BLaER1 (cell line): ENCODE results near the gene RRM1.
"Not testable (repeated sequence)": the region's sequence is repeated elsewhere in the genome, so short reads cannot be mapped to it uniquely, and the experiment has no call there.

Source experiments
- H3K27ac ChIP-seq: shearing (Covaris generic); formaldehyde crosslinking; 2 replicates; pipeline ENCODE4 v1.8.1; 2022
- H3K27me3 ChIP-seq: shearing (Covaris generic); formaldehyde crosslinking; 2 replicates; pipeline ENCODE4 v1.8.1; 2022
- H3K36me3 ChIP-seq: shearing (Covaris generic); formaldehyde crosslinking; 2 replicates; pipeline ENCODE4 v1.8.1; 2022
- H3K4me1 ChIP-seq: shearing (Covaris generic); formaldehyde crosslinking; 2 replicates; pipeline ENCODE4 v1.8.1; 2022
- H3K4me2 ChIP-seq: shearing (Covaris generic); formaldehyde crosslinking; 2 replicates; pipeline ENCODE4 v1.8.1; 2022
- H3K4me3 ChIP-seq: shearing (Covaris generic); formaldehyde crosslinking; 2 replicates; pipeline ENCODE4 v1.8.1; 2022
- H3K9ac ChIP-seq: shearing (Covaris generic); formaldehyde crosslinking; 2 replicates; pipeline ENCODE4 v1.8.1; 2022
- H3K9me3 ChIP-seq: shearing (Covaris generic); formaldehyde crosslinking; 2 replicates; pipeline ENCODE4 v1.8.1; 2022
- H4K20me1 ChIP-seq: shearing (Covaris generic); formaldehyde crosslinking; 2 replicates; pipeline ENCODE4 v1.8.1; 2022
- Cebpa-rat ChIP-seq: shearing (Covaris generic); IDR thresholded peaks from 2 replicates; pipeline ENCODE4 v1.8.1; 2022

The RRM1 gene

DNA sequence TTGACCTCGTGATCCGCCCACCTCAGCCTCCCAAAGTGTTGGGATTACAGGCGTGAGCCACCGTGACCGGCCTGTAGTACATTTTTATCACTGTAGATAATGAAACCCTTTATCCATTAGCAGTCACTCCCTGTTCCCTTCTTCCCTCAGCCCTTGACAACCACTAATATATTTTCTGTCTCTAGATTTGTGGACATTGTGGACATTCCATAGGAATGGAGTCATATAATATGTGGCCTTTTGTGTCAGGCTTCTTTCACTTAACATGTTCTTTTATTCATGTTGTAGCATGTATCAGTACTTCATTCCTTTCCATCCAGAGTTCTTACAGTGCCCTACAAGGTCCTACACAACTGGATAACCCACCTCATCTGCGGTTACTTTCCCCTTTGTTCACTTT lies 30.5 kb downstream of the RRM1 start:
- no peak overlapping the region for H3K4me2 ChIP-seq
- no peak for TF ChIP-seq Cebpa-rat
- no peak overlapping the region for H3K27ac ChIP-seq
- no peak overlapping the region for H3K4me3 ChIP-seq
- H4K20me1 ChIP-seq = no peaks in the 10 kb centered on the region
- H3K36me3 ChIP-seq = peaks cover 92% of the 10 kb centered on the region
- H3K4me1 ChIP-seq = no peaks in the 10 kb centered on the region
- H3K27me3 ChIP-seq = no peaks in the 10 kb centered on the region
- no peaks in the 10 kb centered on the region for H3K9me3 ChIP-seq
- H3K9ac ChIP-seq = no peak overlapping the region

DNA sequence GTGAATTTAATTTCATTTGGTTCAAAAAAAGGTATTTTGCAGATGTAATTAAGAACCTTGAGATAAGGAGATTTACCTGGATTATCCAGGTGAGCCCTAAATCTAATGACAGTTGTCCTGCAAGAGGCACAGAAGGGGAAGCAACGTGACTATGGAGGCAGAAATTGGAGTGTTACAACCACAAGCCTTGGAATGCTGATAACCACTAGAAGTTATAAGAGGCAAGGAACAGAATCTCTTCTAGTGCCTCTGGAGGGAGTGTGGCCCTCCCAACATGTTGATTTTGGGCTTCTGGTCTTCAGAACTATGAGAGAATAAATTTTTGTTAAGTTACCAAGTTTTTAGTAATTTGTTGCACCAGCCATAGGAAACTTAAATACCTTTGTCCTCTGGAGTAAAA lies 32.8 kb downstream of the RRM1 start:
- H3K36me3 ChIP-seq = peaks cover 92% of the 10 kb centered on the region
- H3K27me3 ChIP-seq = no peaks in the 10 kb centered on the region

DNA sequence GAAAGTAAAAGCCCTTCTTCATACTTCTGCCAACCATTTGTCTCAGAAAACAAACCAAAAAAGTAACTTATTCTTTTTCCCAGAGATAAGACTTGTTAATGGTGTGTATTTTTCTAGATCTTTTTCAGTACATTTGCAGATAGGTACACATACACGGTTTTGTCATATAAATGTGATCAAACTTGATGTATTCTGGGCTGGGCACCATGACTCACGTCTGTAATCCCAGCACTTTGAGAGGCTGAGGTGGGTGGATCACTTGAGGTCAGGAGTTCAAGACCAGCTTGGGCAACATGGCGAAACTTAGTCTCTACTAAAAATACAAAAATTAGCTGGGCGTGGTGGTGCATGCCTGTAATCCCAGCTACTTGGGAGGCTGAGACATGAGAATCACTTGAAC lies 35.6 kb downstream of the RRM1 start:
- H3K36me3 ChIP-seq = peaks cover 92% of the 10 kb centered on the region

More for the DNA sequence above, 32.8 kb downstream of the RRM1 start:
- Histone ChIP-seq H3K9me3 (no peaks in the 10 kb centered on the region), H3K9ac (no peak overlapping the region), H3K4me3 (no peak overlapping the region), H4K20me1 (no peaks in the 10 kb centered on the region), H3K4me2 (no peak overlapping the region), H3K4me1 (no peaks in the 10 kb centered on the region), H3K27ac (no peak overlapping the region)
- TF ChIP-seq Cebpa-rat = no peak

DNA sequence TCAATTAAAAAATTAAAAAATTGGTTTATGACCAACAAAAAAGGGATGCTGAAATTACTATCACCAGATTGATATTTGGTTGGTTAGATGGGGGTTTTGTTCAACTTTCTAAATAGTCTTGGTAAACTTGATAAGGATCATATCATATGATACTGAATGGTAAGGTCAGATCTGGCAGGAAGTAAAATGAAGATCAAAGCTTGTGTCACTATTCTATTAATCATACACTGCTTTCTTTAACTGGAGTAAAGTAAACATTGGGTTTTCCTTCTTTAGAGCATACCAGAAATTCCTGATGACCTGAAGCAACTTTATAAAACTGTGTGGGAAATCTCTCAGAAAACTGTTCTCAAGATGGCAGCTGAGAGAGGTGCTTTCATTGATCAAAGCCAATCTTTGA lies 40.2 kb downstream of the RRM1 start:
- H3K9me3 ChIP-seq = peaks cover 26% of the 10 kb centered on the region
- no peaks in the 10 kb centered on the region for H3K27me3 ChIP-seq
- no peaks in the 10 kb centered on the region for H3K4me1 ChIP-seq
- H3K9ac ChIP-seq = no peak overlapping the region
- no peak overlapping the region for H3K4me2 ChIP-seq
- H3K27ac ChIP-seq = no peak overlapping the region
- H4K20me1 ChIP-seq = no peaks in the 10 kb centered on the region
- no peak overlapping the region for H3K4me3 ChIP-seq
- H3K36me3 ChIP-seq = peaks cover 91% of the 10 kb centered on the region
- TF ChIP-seq Cebpa-rat = no peak

More for the DNA sequence above, 35.6 kb downstream of the RRM1 start:
- not testable (repeated sequence) for H3K4me3 ChIP-seq, H3K4me2 ChIP-seq, H3K9me3 ChIP-seq, H3K9ac ChIP-seq, H4K20me1 ChIP-seq, H3K4me1 ChIP-seq, H3K27me3 ChIP-seq, H3K27ac ChIP-seq

DNA sequence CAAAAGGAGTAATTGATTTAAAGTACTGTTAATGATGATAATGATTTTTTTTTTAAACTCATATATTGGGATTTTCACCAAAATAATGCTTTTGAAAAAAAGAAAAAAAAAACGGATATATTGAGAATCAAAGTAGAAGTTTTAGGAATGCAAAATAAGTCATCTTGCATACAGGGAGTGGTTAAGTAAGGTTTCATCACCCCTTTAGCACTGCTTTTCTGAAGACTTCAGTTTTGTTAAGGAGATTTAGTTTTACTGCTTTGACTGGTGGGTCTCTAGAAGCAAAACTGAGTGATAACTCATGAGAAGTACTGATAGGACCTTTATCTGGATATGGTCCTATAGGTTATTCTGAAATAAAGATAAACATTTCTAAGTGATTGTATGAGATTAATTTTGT lies 43.9 kb downstream of the RRM1 start:
- Histone ChIP-seq H3K27ac (no peak overlapping the region), H3K9me3 (peaks cover 45% of the 10 kb centered on the region), H4K20me1 (no peaks in the 10 kb centered on the region), H3K4me1 (no peaks in the 10 kb centered on the region), H3K27me3 (no peaks in the 10 kb centered on the region), H3K4me2 (no peak overlapping the region), H3K9ac (no peak overlapping the region), H3K4me3 (no peak overlapping the region), H3K36me3 (peaks cover 94% of the 10 kb centered on the region)
- no peak for TF ChIP-seq Cebpa-rat

DNA sequence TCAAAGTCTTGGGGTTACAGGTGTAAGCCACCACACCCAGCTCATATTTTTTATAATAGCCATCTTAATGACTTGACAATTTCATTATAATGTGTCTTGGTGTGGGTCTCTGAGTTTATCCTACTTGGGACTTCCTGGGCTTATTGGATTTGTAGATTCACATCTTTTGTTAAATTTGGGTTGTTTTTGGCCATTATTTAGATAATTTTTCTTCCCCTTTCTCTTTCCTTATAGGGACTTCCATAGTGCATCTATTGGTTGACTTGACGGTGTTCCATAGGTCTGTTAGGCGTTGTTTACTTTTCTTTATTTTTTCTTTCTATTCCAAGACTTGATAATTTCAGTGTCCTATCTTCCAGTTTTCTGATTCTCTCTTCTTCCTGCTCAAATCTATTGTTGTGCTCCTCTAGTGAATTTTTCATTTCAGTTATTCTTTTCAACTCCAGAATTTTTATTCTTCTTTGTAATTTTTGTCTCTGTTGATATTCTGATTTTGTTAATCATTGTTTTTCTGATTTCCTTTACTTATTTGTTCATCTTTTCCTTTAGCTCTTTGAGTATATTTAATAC lies 45.6 kb downstream of the RRM1 start:
- H3K4me3 ChIP-seq = no peak overlapping the region
- H3K4me2 ChIP-seq = no peak overlapping the region
- no peak for TF ChIP-seq Cebpa-rat
- no peak overlapping the region for H3K27ac ChIP-seq
- no peak overlapping the region for H3K9ac ChIP-seq
- no peaks in the 10 kb centered on the region for H4K20me1 ChIP-seq
- peaks cover 45% of the 10 kb centered on the region for H3K9me3 ChIP-seq
- H3K4me1 ChIP-seq = no peaks in the 10 kb centered on the region
- H3K36me3 ChIP-seq = peaks cover 91% of the 10 kb centered on the region
- no peaks in the 10 kb centered on the region for H3K27me3 ChIP-seq

DNA sequence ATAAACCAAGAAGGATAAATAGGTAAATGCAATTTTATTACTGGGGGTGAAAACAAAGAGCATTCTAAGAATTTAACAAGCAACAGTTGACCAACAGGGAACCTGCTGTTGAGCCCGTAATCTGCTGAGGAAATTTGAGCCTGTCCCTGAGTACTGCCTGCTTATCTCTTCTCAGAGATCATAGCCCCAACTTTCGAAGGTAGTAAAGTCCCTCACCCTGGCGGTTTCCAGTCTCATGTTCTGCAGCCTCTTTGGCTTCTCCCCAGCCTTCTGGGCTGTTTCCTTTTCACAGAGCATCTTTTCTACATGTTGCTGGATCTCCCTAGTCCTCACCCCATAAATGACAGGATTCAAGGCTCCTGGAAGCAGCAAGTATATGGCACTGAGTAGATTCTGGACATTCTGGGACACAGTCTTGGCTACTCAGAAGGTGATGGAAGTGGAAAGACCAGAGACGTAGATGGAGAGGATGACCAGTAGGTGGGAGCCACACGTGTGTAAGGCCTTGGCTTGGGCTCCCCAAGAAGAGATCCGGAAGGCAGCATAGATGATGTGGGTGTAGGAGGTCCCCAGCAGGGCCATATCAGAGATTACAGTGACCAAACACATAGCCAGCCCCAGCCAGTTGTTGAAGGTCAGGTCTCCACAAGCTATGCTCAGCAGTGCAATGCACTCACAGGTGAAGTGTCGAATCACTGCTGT lies 51.6 kb downstream of the RRM1 start:
- Histone ChIP-seq H3K36me3 (peaks cover 41% of the 10 kb centered on the region), H3K4me1 (no peaks in the 10 kb centered on the region), H3K27ac (no peak overlapping the region), H3K4me2 (no peak overlapping the region), H3K9ac (no peak overlapping the region), H3K27me3 (no peaks in the 10 kb centered on the region), H3K9me3 (peaks cover 4% of the 10 kb centered on the region), H3K4me3 (no peak overlapping the region), H4K20me1 (no peaks in the 10 kb centered on the region)
- TF ChIP-seq Cebpa-rat = no peak

DNA sequence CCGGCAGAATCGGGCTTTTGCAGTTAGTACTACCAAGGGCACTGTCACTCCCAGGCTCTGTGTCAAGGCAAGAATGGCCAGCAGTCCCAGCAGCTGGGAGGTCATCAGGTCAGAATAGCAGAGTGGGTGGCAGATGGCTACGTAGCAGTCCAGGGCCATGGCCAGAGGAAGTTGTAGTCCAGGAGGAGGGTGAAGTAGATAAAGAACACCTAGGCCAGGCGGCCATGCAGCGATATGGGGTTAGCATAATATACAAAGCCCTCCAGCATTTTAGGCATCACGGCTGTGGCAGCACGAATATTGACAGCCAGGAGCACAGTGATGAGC lies 52.1 kb downstream of the RRM1 start:
- Histone ChIP-seq H3K9ac (no peak overlapping the region), H3K27me3 (no peaks in the 10 kb centered on the region), H3K36me3 (peaks cover 36% of the 10 kb centered on the region), H4K20me1 (no peaks in the 10 kb centered on the region), H3K4me2 (no peak overlapping the region), H3K27ac (no peak overlapping the region), H3K4me1 (0 out of 2 replicates have a peak, but pooled peaks cover 3% of the 10 kb centered on the region), H3K4me3 (no peak overlapping the region), H3K9me3 (no peaks in the 10 kb centered on the region)
- TF ChIP-seq Cebpa-rat = no peak

DNA sequence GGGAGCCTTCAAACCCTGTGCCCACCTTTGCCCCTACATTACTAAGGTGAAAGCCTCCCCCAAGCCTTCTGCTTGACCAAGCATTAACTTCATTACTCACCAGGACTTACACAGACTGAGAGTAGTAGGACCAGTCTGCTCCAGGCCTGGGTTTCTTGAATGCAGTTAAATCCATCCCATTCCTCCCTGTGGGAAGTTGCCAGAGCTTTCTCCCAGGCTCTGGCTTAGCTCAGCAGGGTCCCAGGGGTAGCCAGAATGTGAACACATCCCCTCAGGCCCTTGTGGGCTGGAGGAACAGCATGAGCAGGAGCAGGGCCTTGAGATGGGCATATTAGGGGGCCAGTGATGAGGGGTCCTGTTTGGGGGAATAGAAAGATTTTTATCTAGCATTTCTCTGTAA lies 59.9 kb downstream of the RRM1 start:
- no peaks in the 10 kb centered on the region for H3K36me3 ChIP-seq
- no peak overlapping the region for H3K9ac ChIP-seq
- H3K4me2 ChIP-seq = no peak overlapping the region
- no peaks in the 10 kb centered on the region for H4K20me1 ChIP-seq
- H3K27ac ChIP-seq = no peak overlapping the region
- no peak overlapping the region for H3K4me3 ChIP-seq
- H3K9me3 ChIP-seq = no peaks in the 10 kb centered on the region
- H3K27me3 ChIP-seq = no peaks in the 10 kb centered on the region
- no peak for TF ChIP-seq Cebpa-rat
- H3K4me1 ChIP-seq = 0 out of 2 replicates have a peak, but pooled peaks cover 6% of the 10 kb centered on the region

DNA sequence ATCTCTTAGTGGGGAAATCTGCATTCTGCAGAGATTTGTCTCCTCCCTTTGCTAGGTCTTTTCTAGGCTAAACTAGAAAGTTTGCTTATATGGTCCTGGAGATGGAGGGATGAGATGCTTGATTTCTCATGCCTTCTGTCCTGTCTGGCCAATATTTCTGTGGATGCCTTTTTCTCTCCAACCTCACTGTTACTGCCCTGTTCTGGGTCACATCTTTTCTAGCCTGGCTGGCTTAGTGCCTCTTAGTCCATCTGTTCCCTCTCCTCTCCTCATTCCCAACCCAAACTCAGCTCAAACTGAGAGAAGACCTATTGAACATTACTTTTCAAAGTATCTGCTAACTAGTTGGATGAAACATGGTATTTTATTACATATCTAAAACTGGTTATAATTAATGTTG lies 62.0 kb downstream of the RRM1 start:
- H3K27me3 ChIP-seq = no peaks in the 10 kb centered on the region
- TF ChIP-seq Cebpa-rat = no peak
- no peaks in the 10 kb centered on the region for H3K36me3 ChIP-seq
- H3K9me3 ChIP-seq = no peaks in the 10 kb centered on the region
- H3K27ac ChIP-seq = no peak overlapping the region
- H3K4me3 ChIP-seq = no peak overlapping the region
- H3K4me2 ChIP-seq = no peak overlapping the region
- no peak overlapping the region for H3K9ac ChIP-seq
- no peaks in the 10 kb centered on the region for H4K20me1 ChIP-seq
- H3K4me1 ChIP-seq = 0 out of 2 replicates have a peak, but pooled peaks cover 4% of the 10 kb centered on the region

DNA sequence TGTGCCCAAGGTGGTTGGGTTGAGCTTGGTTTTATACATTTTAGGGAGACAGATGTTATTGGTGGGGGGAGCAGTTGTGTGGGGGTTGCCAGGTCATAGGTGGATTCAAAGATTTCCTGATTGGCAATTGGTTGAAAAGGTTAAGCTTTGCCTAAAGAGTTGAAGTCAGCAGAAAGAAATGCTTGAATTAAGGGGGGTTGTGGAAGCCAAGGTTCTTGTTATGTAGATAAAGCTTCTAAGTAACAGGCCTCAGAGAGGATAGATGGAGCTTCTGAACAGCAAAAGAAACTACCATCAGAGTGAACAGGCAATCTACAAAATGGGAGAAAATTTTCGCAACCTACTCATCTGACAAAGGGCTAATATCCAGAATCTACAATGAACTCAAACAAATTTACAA lies 64.2 kb downstream of the RRM1 start:
- H3K4me1 ChIP-seq, H3K27ac ChIP-seq, H3K36me3 ChIP-seq, H3K4me3 ChIP-seq, H3K9ac ChIP-seq, H3K9me3 ChIP-seq, H3K4me2 ChIP-seq, H3K27me3 ChIP-seq, H4K20me1 ChIP-seq: not testable (repeated sequence)
